Activated CD8-positive, alpha-beta memory T cell treated with anti-CD3 and anti-CD28 coated beads, Interleukin-2, amount 10 ng/mL, durations not matched to agents 7 days and 5 days (primary cell): ENCODE measurements around the gene PLB1. TPM values are rescaled to one million over a fixed set of nuclear protein-coding genes. Genes with fewer than 3 reads are reported as not detected.

ENCODE experiments used
- ATAC-seq: fragments of 150-1000 bp; cut with Tn5 transposase; one replicate; pipeline ENCODE4 v1.10.0; 2021; ENCODE audit warnings: moderate library complexity
- CTCF ChIA-PET: fragments of 350-600 bp; sonication (Branson Sonifier 250); formaldehyde crosslinking; loops from one replicate; lab custom pipeline; 2021; ENCODE audit warnings: antibody characterized with exemption; lab: Charles Lee
- DNase-seq: peaks from one replicate; pipeline ENCODE4 v3.0.0-alpha.2; 2020
- H3K27ac Mint-ChIP-seq: one replicate; pipeline ENCODE4 v1.8.0; 2021; ENCODE audit warnings: mild to moderate bottlenecking, mixed read lengths
- H3K27me3 Mint-ChIP-seq: one replicate; pipeline ENCODE4 v1.8.0; 2021; ENCODE audit warnings: mixed read lengths
- H3K36me3 Mint-ChIP-seq: one replicate; pipeline ENCODE4 v1.8.0; 2021; ENCODE audit warnings: mild to moderate bottlenecking, mixed read lengths
- H3K4me1 Mint-ChIP-seq: one replicate; pipeline ENCODE4 v1.8.0; 2021; ENCODE audit warnings: mixed read lengths
- H3K4me3 Mint-ChIP-seq: one replicate; pipeline ENCODE4 v1.8.0; 2021; ENCODE audit warnings: mild to moderate bottlenecking, moderate library complexity, mixed read lengths
- H3K9me3 Mint-ChIP-seq: one replicate; pipeline ENCODE4 v1.8.0; 2022; ENCODE audit warnings: low read depth, mixed read lengths
- total RNA-seq, 2 experiments: library from RNA; stranded (reverse); gene quantifications; one replicate each; pipeline ENCODE4 v1.2.3, GENCODE V29; 2021

Gene PLB1
- total RNA-seq, 2 experiments from 2014 or later = 0.67 to 1.2 TPM

DNA sequence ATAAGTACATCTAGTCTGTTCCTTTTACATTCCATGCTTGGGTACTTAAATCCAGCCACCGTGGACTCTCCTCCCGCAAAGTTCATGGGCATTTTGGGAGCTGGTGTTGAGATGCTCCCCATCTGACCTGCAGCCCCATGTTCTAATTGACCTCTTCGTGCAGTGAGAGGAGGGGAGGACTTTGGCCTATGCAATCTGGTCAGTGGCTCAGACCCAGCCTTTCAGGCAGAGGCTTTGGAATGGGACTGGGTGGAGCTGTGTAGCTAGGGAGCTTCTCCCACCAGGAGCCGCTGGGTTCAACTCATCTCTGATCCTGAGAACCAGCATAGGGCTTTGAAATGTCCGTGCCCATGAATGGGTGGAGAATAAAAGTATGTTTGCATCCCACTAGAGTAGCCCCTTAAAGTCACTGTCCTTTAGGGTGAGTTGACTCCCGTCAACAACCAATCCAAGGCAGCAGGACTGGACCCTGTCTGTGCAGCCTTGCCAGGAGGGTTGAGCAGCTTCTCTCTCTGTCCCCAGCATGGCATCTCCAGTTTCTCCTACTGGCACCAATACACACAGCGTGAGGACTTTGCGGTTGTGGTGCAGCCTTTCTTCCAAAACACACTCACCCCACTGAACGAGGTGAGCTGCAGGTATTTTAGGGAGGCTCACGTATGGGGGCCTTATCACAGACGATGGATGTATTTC, 135.8 kb downstream of the PLB1 start:
- no peak for DNase-seq
- Mint-ChIP-seq H3K27ac (no peak overlapping the region), H3K4me1 (peaks cover 14% of the 10 kb centered on the region), H3K9me3 (no peaks in the 10 kb centered on the region), H3K36me3 (no peaks in the 10 kb centered on the region), H3K27me3 (no peaks in the 10 kb centered on the region), H3K4me3 (no peak overlapping the region)
- ATAC-seq = no peak
- CTCF ChIA-PET = interaction anchor here (1.0 kb wide), 1 partner anchor 37 kb away, joined by 6 read pairs; no protein-coding TSS in a partner anchor

GRCh38 chr2:28632791-28633190, 136.9 kb downstream of the PLB1 start:
- Mint-ChIP-seq H3K27me3 (no peaks in the 10 kb centered on the region), H3K4me3 (no peak overlapping the region), H3K4me1 (peaks cover 4% of the 10 kb centered on the region), H3K9me3 (no peaks in the 10 kb centered on the region), H3K27ac (no peak overlapping the region), H3K36me3 (no peaks in the 10 kb centered on the region)
- CTCF ChIA-PET = no interaction called here
- no peak for DNase-seq
- ATAC-seq = no peak

DNA sequence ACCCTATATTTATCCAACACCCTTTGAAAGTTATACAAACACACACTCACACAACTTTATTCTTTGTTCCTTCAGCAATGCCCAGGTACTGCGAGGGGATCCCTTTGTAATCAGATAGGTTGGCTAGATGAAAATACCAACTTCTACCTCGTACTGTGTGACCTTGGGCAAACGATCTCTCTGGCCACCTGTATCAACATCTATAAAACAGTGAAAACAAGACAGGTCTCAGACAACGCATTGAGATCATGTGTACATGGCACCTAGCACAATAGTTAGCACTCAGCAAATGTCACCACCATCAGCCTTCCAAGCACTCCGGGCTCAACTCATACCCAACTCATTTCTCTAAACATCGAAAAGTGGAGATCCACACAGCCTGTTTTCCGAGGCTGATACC, 137.3 kb downstream of the PLB1 start:
- H3K4me3 Mint-ChIP-seq = no peak overlapping the region
- no peak overlapping the region for H3K27ac Mint-ChIP-seq
- DNase-seq (no peak), ATAC-seq (no peak)
- no peaks in the 10 kb centered on the region for H3K36me3 Mint-ChIP-seq
- H3K4me1 Mint-ChIP-seq = peaks cover under 1% of the 10 kb centered on the region
- H3K27me3 Mint-ChIP-seq = no peaks in the 10 kb centered on the region
- CTCF ChIA-PET = no interaction called here
- H3K9me3 Mint-ChIP-seq = no peaks in the 10 kb centered on the region

DNA sequence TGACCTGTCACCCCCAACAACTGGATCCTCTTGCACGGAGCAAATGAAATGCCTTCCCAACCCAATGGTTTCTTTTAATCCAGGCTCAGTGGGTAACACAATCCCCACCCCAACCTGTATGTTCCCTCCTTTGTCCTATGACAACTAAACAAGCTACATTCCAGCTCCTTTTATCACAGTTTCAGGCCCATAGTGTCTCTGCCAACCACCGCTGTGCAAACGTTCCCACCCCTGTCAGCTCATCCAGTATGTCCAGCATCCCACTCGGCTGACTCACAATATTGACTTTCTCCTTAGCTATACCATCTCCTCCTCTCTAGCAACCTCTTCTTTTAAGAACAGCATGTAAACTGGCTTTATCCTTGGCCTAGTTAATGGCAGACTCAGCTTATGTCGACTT, 137.9 kb downstream of the PLB1 start:
- DNase-seq = no peak
- Mint-ChIP-seq H3K4me3 (no peak overlapping the region), H3K27ac (no peak overlapping the region), H3K9me3 (no peaks in the 10 kb centered on the region), H3K27me3 (no peaks in the 10 kb centered on the region), H3K4me1 (no peaks in the 10 kb centered on the region), H3K36me3 (no peaks in the 10 kb centered on the region)
- no peak for ATAC-seq
- CTCF ChIA-PET = no interaction called here

DNA sequence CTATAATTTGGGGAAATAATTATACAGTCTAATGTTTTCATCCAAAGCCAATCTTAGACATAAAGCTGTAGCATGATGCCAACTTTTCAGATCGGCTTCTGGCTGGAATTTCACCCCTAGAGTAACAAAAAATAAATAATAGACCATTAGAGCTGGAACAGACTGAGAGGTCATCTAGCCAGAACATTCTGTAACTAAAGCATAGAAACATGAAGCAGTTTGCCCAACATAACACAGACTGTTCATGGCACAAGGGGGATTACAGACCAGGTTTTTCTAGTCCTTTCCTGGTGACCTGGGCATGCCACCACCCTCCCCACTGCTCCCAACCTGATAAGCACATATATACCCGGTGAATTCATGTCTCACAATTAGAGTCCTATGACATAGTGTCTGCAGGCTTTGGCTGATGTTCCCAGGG, 139.3 kb downstream of the PLB1 start:
- DNase-seq (no peak), ATAC-seq (no peak)
- Mint-ChIP-seq H3K36me3 (no peaks in the 10 kb centered on the region), H3K4me3 (no peak overlapping the region), H3K27me3 (no peaks in the 10 kb centered on the region), H3K9me3 (no peaks in the 10 kb centered on the region), H3K27ac (no peak overlapping the region), H3K4me1 (peaks cover 6% of the 10 kb centered on the region)
- CTCF ChIA-PET = interaction anchor here (0.7 to 1.0 kb wide), 3 partner anchors 9 to 95 kb away, joined by 3 to 4 read pairs (median 3); no protein-coding TSS in a partner anchor

DNA sequence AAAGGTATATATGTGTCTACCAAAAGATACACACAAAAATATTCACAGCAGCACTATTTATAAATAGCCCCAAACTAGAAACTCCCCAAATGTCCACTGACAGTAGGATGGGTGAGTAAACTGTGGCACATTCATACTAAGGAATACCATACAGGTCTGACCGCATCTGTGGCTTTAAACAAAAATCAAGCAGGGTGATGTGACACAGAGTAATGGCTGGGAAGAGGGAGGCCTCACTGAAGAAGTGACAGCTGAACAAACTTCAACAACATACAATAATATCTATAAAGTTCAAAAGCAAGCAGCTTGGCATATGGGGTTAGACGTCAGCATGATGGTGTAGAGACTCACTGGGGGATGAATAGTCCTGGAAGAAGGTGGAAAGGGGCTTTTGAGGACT, 140.6 kb downstream of the PLB1 start:
- no peak for ATAC-seq
- no peak overlapping the region for H3K27ac Mint-ChIP-seq
- no peaks in the 10 kb centered on the region for H3K9me3 Mint-ChIP-seq
- H3K4me3 Mint-ChIP-seq = no peak overlapping the region
- no peak for DNase-seq
- CTCF ChIA-PET = interaction anchor here (0.9 to 1.5 kb wide), 3 partner anchors 11 to 81 kb away, joined by 3 to 5 read pairs (median 4); no protein-coding TSS in a partner anchor
- H3K36me3 Mint-ChIP-seq = no peaks in the 10 kb centered on the region
- H3K27me3 Mint-ChIP-seq = no peaks in the 10 kb centered on the region
- peaks cover 6% of the 10 kb centered on the region for H3K4me1 Mint-ChIP-seq

GRCh38 chr2:28637066-28638047, 141.5 kb downstream of the PLB1 start:
- no peak for ATAC-seq
- H3K27me3 Mint-ChIP-seq = no peaks in the 10 kb centered on the region
- no peak overlapping the region for H3K4me3 Mint-ChIP-seq
- no peaks in the 10 kb centered on the region for H3K9me3 Mint-ChIP-seq
- peaks cover 6% of the 10 kb centered on the region for H3K4me1 Mint-ChIP-seq
- DNase-seq = no peak
- no peak overlapping the region for H3K27ac Mint-ChIP-seq
- CTCF ChIA-PET = interaction anchor here (0.9 to 1.5 kb wide), 3 partner anchors 12 to 82 kb away, joined by 3 to 6 read pairs (median 5); no protein-coding TSS in a partner anchor
- no peaks in the 10 kb centered on the region for H3K36me3 Mint-ChIP-seq

- Mint-ChIP-seq H3K9me3 (no peaks in the 10 kb centered on the region), H3K36me3 (no peaks in the 10 kb centered on the region), H3K27me3 (no peaks in the 10 kb centered on the region), H3K27ac (no peak overlapping the region), H3K4me3 (no peak overlapping the region), H3K4me1 (peaks cover 6% of the 10 kb centered on the region)
- DNase-seq = no peak
- CTCF ChIA-PET = interaction anchor here (1.4 kb wide), 1 partner anchor 43 kb away, joined by 6 read pairs; no protein-coding TSS in a partner anchor
- no peak for ATAC-seq
Observed at GRCh38 chr2:28638102-28638501, 142.2 kb downstream of the PLB1 start.

- H3K36me3 Mint-ChIP-seq = no peaks in the 10 kb centered on the region
- no peaks in the 10 kb centered on the region for H3K27me3 Mint-ChIP-seq
- ATAC-seq (no peak), DNase-seq (no peak)
- CTCF ChIA-PET = interaction anchor here (1.1 kb wide), 1 partner anchor 10 kb away, joined by 3 read pairs; no protein-coding TSS in a partner anchor
- H3K27ac Mint-ChIP-seq = no peak overlapping the region
- peaks cover 6% of the 10 kb centered on the region for H3K4me1 Mint-ChIP-seq
- H3K9me3 Mint-ChIP-seq = no peaks in the 10 kb centered on the region
- H3K4me3 Mint-ChIP-seq = no peak overlapping the region
Observed at GRCh38 chr2:28639092-28639691, 143.3 kb downstream of the PLB1 start.

GRCh38 chr2:28639836-28640235, 144.0 kb downstream of the PLB1 start:
- ATAC-seq = no peak
- CTCF ChIA-PET = no interaction called here
- no peak for DNase-seq
- no peaks in the 10 kb centered on the region for H3K36me3 Mint-ChIP-seq
- H3K27me3 Mint-ChIP-seq = no peaks in the 10 kb centered on the region
- no peak overlapping the region for H3K4me3 Mint-ChIP-seq
- no peak overlapping the region for H3K27ac Mint-ChIP-seq
- peaks cover 6% of the 10 kb centered on the region for H3K4me1 Mint-ChIP-seq
- H3K9me3 Mint-ChIP-seq = no peaks in the 10 kb centered on the region

DNA sequence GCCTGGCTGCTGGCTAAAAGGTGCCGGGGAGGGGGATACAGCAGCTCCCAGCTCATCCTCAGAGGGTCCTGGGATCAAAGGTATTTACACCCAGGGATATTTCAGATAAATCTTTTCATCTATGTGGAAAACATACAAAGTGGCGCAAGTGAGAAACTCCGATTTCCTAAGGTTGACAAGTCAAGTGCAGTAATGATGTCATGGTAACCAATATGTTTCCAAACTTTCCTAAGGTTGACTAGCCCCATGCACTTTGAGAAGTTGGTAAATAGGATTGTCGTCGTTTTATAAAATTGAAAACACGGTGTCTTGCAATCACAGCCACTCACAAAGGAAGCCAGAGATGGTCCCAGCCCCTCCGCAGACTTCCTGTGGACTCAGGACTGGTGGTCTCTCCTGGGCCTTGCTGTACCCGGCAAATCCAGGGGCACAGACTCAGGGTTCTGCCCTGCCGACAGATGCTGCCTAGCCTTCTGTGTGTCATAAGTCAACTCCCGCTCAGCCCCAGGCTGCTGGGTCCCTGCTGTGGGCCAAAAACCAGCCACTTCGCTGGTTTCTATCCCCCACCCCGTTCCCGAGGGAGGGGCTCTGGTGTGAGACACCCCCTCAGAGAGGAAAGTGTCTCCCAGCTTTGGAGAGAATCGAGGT, 144.5 kb downstream of the PLB1 start:
- Mint-ChIP-seq H3K36me3 (no peaks in the 10 kb centered on the region), H3K27ac (no peak overlapping the region), H3K4me3 (no peak overlapping the region), H3K27me3 (no peaks in the 10 kb centered on the region), H3K4me1 (peaks cover 6% of the 10 kb centered on the region), H3K9me3 (no peaks in the 10 kb centered on the region)
- ATAC-seq = no peak
- CTCF ChIA-PET = no interaction called here
- DNase-seq = no peak

- Mint-ChIP-seq H3K4me1 (peaks cover 6% of the 10 kb centered on the region), H3K4me3 (no peak overlapping the region), H3K9me3 (no peaks in the 10 kb centered on the region), H3K27me3 (no peaks in the 10 kb centered on the region), H3K27ac (no peak overlapping the region), H3K36me3 (no peaks in the 10 kb centered on the region)
- CTCF ChIA-PET = no interaction called here
- DNase-seq (no peak), ATAC-seq (no peak)
Observed at GRCh38 chr2:28640908-28641300, 145.0 kb downstream of the PLB1 start.

DNA sequence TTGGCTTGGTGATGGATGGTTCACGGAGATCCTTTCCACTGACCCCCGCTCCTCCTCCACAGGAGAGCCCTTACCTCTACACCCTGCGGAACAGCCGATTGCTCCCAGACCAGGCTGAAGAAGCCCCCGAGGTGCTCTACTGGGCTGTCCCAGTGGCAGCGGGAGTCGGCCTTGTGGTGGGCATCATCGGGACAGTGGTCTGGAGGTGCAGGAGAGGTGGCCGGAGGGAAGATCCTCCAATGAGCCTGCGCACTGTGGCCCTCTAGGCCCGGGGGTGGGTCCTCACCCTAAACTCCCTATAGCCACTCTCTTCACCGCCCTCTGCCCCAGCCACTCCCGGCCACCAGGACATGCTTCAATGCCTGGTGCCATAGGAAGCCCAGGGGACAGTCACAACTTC, 146.9 kb downstream of the PLB1 start:
- Mint-ChIP-seq H3K27me3 (no peaks in the 10 kb centered on the region), H3K36me3 (no peaks in the 10 kb centered on the region), H3K9me3 (no peaks in the 10 kb centered on the region), H3K27ac (no peak overlapping the region), H3K4me3 (no peak overlapping the region), H3K4me1 (peaks cover 6% of the 10 kb centered on the region)
- no peak for ATAC-seq
- CTCF ChIA-PET = interaction anchor here (1.0 kb wide), 1 partner anchor 48 kb away, joined by 4 read pairs; no protein-coding TSS in a partner anchor
- DNase-seq = no peak
